ENCODE measurements around the gene TXNRD1. TPM values are rescaled to one million over a fixed set of nuclear protein-coding genes. Genes with fewer than 3 reads are reported as not detected.
"Not testable (repeated sequence)": the region's sequence is repeated elsewhere in the genome, so short reads cannot be mapped to it uniquely, and the experiment has no call there.

Gene TXNRD1
- total and polyA plus RNA-seq, 10 donors, result 13.7 to 107 (median 56.8) TPM

DNA sequence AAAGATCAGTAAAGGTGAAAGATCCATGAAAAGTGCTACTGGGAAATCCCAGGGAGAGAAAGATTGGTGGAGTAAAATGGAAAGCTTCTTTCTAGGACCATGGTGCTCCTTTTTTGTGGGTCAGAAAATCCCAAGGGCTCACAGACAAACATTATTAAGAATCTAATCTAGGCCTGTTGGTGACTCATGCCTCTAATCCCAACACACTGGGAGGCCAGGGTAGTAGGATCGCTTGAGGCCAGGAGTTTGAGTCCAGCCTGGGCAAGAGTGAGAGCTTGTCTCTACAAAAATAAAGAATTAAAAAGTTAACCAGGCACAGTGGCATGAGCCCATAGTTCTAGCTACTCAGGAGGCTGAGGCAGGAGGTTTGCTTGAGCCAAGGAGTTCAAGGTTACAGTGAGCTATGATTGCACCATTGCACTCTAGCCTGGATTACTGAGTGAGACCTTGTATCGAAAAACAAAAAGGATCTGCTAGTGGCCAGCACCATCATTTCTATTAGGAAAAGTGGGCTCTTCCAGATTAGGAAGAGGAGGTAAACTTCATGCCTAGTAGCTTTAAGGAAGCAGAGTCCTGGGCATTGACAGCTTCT, 43.0 kb downstream of the TXNRD1 start:
- no peak overlapping the region for H3K27ac ChIP-seq
- no peaks in the 10 kb centered on the region for H3K27me3 ChIP-seq (replicated peaks in 1 of 7)
- no peak overlapping the region for H3K4me3 ChIP-seq
- no peaks in the 10 kb centered on the region for H3K36me3 ChIP-seq
- no peaks in the 10 kb centered on the region for H3K9me3 ChIP-seq
- no peak for DNase-seq
- TF ChIP-seq CTCF (IDR thresholded peaks at IDR 0.05 in 8 of 11, conservative IDR thresholded peaks at IDR 0.05 in 3 of 11) (no peak), POLR2A (IDR thresholded peaks at IDR 0.05) (no peak), POLR2AphosphoS5 (IDR thresholded peaks at IDR 0.05) (no peak)
- WGBS, 5 donors, result 92 to 100% (median 93%) methylated on average over 2 of the region's 2 CpGs
- intact Hi-C loops (cut with DNase I; ENCODE audit: low total_unique reads), result no loop called here
- H3K4me1 ChIP-seq, result no peaks in the 10 kb centered on the region

GRCh38 chr12:104263026-104263425, 47.4 kb downstream of the TXNRD1 start:
- 59 to 78% (median 75%) methylated on average over 4 of the region's 4 CpGs for WGBS, 5 donors
- DNase-seq, result no peak
- H3K27ac ChIP-seq, result no peak overlapping the region
- H3K4me3 ChIP-seq, result no peak overlapping the region
- H3K36me3 ChIP-seq, result no peaks in the 10 kb centered on the region
- no peaks in the 10 kb centered on the region for H3K4me1 ChIP-seq
- no peaks in the 10 kb centered on the region for H3K27me3 ChIP-seq (replicated peaks in 1 of 7)
- intact Hi-C loops (cut with DNase I; ENCODE audit: low total_unique reads), result no loop called here
- no peak for TF ChIP-seq POLR2A (IDR thresholded peaks at IDR 0.05)
- TF ChIP-seq POLR2AphosphoS5 (IDR thresholded peaks at IDR 0.05), result no peak
- TF ChIP-seq CTCF (IDR thresholded peaks at IDR 0.05 in 8 of 11, conservative IDR thresholded peaks at IDR 0.05 in 3 of 11), result no peak
- no peaks in the 10 kb centered on the region for H3K9me3 ChIP-seq

GRCh38 chr12:104263580-104264358, 48.2 kb downstream of the TXNRD1 start:
- Histone ChIP-seq H3K9me3 (no peaks in the 10 kb centered on the region), H3K4me1 (no peaks in the 10 kb centered on the region), H3K36me3 (no peaks in the 10 kb centered on the region), H3K4me3 (no peak overlapping the region), H3K27ac (no peak overlapping the region), H3K27me3 (replicated peaks in 1 of 7) (no peaks in the 10 kb centered on the region)
- 65 to 89% (median 76%) methylated on average over 1 of the region's 1 CpG for WGBS, 5 donors
- DNase-seq, result no peak
- intact Hi-C loops (cut with DNase I; ENCODE audit: low total_unique reads), result no loop called here
- TF ChIP-seq POLR2A (IDR thresholded peaks at IDR 0.05), result no peak
- no peak for TF ChIP-seq CTCF (IDR thresholded peaks at IDR 0.05 in 8 of 11, conservative IDR thresholded peaks at IDR 0.05 in 3 of 11)
- TF ChIP-seq POLR2AphosphoS5 (IDR thresholded peaks at IDR 0.05), result no peak

DNA sequence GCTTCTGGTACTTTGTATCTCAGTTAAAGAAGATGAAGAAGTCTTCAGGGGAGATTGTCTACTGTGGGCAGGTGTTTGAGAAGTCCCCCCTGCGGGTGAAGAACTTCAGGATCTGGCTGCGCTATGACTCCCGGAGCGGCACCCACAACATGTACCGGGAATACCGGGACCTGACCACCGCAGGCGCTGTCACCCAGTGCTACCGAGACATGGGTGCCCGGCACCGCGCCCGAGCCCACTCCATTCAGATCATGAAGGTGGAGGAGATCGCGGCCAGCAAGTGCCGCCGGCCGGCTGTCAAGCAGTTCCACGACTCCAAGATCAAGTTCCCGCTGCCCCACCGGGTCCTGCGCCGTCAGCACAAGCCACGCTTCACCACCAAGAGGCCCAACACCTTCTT, 49.9 kb downstream of the TXNRD1 start:
- H3K4me3 ChIP-seq; H3K36me3 ChIP-seq; H3K27me3 ChIP-seq (replicated peaks in 1 of 7); H3K27ac ChIP-seq; DNase-seq; H3K9me3 ChIP-seq; intact Hi-C loops (cut with DNase I; ENCODE audit: low total_unique reads); H3K4me1 ChIP-seq: not testable (repeated sequence)
- WGBS, 5 donors, result 87 to 99% (median 95%) methylated on average over 11 to 19 of the region's 24 CpGs

Data from spleen (tissue), 11 donors.